SK-N-SH treated with all-trans-retinoic acid at 6 μM for 48 hours (cell line): ENCODE data around the gene PPP4C.

Experiments used
- ATAC-seq: fragments of 200-7000 bp; cut with Tn5 transposase; 3 replicates; pipeline ENCODE4 v1.9.1; 2020; ENCODE audit warnings: mild to moderate bottlenecking, moderate library complexity
- ARNTL ChIP-seq: fragments of 450-650 bp; formaldehyde crosslinking; IDR thresholded peaks from 2 replicates; pipeline ENCODE4 v1.5.0; 2020; ENCODE audit warnings: low read depth, mild to moderate bottlenecking, moderate library complexity, borderline replicate concordance
- BACH2 ChIP-seq: fragments of 250-450 bp; sonication (Bioruptor Pico); IDR thresholded peaks from 2 replicates; pipeline ENCODE4 v1.9.0; 2021; ENCODE audit warnings: mild to moderate bottlenecking, borderline replicate concordance
- CSDC2 ChIP-seq: fragments of 250-450 bp; sonication (Bioruptor Pico); IDR thresholded peaks from 2 replicates; pipeline ENCODE4 v1.5.0; 2020; ENCODE audit warnings: mild to moderate bottlenecking, moderate library complexity
- ESRRG ChIP-seq: fragments of 250-450 bp; sonication (Bioruptor Pico); IDR thresholded peaks from 2 replicates; pipeline ENCODE4 v1.6.1; 2021; ENCODE audit warnings: mild to moderate bottlenecking
- GLIS3 ChIP-seq: fragments of 250-450 bp; sonication (Bioruptor Pico); IDR thresholded peaks from 2 replicates; pipeline ENCODE4 v1.5.0; 2020; ENCODE audit warnings: mild to moderate bottlenecking, moderate library complexity
- ISL1 ChIP-seq: fragments of 250-450 bp; sonication (Bioruptor Pico); IDR thresholded peaks from 2 replicates; pipeline ENCODE4 v2.1.2; 2022; ENCODE audit warnings: mild to moderate bottlenecking, moderate library complexity
- OSR1 ChIP-seq: fragments of 250-450 bp; sonication (Bioruptor Pico); IDR thresholded peaks from 2 replicates; pipeline ENCODE4 v1.8.0; 2022; ENCODE audit warnings: moderate library complexity, mild to moderate bottlenecking, inconsistent platforms
- PATZ1 ChIP-seq: fragments of 250-450 bp; sonication (Bioruptor Pico); IDR thresholded peaks from 2 replicates; pipeline ENCODE4 v1.8.0; 2020; ENCODE audit warnings: mild to moderate bottlenecking, moderate library complexity, borderline replicate concordance
- POU6F1 ChIP-seq: fragments of 250-450 bp; sonication (Bioruptor Pico); IDR thresholded peaks from 2 replicates; pipeline ENCODE4 v1.8.0; 2021; ENCODE audit warnings: low read depth, mild to moderate bottlenecking, moderate library complexity, borderline replicate concordance
- PPARA ChIP-seq: fragments of 250-450 bp; sonication (Bioruptor Pico); IDR thresholded peaks from 2 replicates; pipeline ENCODE4 v1.5.0; 2020; ENCODE audit warnings: mild to moderate bottlenecking, borderline replicate concordance
- RARB ChIP-seq: fragments of 250-450 bp; sonication (Bioruptor Pico); IDR thresholded peaks from 2 replicates; pipeline ENCODE4 v1.8.0; 2021; ENCODE audit warnings: mild to moderate bottlenecking, moderate library complexity
- SNAI2 ChIP-seq: fragments of 250-450 bp; sonication (Bioruptor Pico); IDR thresholded peaks from 2 replicates; pipeline ENCODE4 v1.5.0; 2020; ENCODE audit warnings: mild to moderate bottlenecking, moderate library complexity
- TCF4 ChIP-seq: fragments of 250-450 bp; sonication (Bioruptor Pico); IDR thresholded peaks from 2 replicates; pipeline ENCODE4 v1.8.0; 2021; ENCODE audit warnings: mild to moderate bottlenecking, moderate library complexity, borderline replicate concordance
- TOX ChIP-seq: fragments of 250-450 bp; sonication (Bioruptor Pico); IDR thresholded peaks from 2 replicates; pipeline ENCODE4 v1.8.0; 2021; ENCODE audit warnings: mild to moderate bottlenecking, moderate library complexity, borderline replicate concordance
- ZC3H10 ChIP-seq: fragments of 250-450 bp; sonication (Bioruptor Pico); IDR thresholded peaks from 2 replicates; pipeline ENCODE4 v1.5.1; 2021; ENCODE audit warnings: mild to moderate bottlenecking, moderate library complexity
- ZFP30 ChIP-seq: fragments of 450-650 bp; formaldehyde crosslinking; IDR thresholded peaks from 2 replicates; pipeline ENCODE4 v1.5.0; 2022; ENCODE audit warnings: mild to moderate bottlenecking, moderate library complexity
- ZNF565 ChIP-seq: fragments of 450-650 bp; formaldehyde crosslinking; conservative IDR thresholded peaks from 2 replicates; pipeline ENCODE4 v1.5.0; 2020; ENCODE audit warnings: low read depth, mild to moderate bottlenecking, moderate library complexity
- ZNF70 ChIP-seq: fragments of 450-650 bp; formaldehyde crosslinking; IDR thresholded peaks from 2 replicates; pipeline ENCODE4 v1.5.0; 2020; ENCODE audit warnings: mild to moderate bottlenecking, moderate library complexity
- ZNF8 ChIP-seq: fragments of 450-650 bp; formaldehyde crosslinking; IDR thresholded peaks from 2 replicates; pipeline ENCODE4 v1.5.0; 2020; ENCODE audit warnings: mild to moderate bottlenecking, moderate library complexity
- TF ChIP-seq, protein P1 (sequence below): fragments of 250-450 bp; sonication (Bioruptor Pico); IDR thresholded peaks from 2 replicates; pipeline ENCODE4 v1.5.1; 2020; ENCODE audit warnings: low read depth, mild to moderate bottlenecking, moderate library complexity
- TF ChIP-seq, protein P2 (sequence below): fragments of 250-450 bp; sonication (Bioruptor Pico); IDR thresholded peaks from 2 replicates; pipeline ENCODE4 v1.5.1; 2021; ENCODE audit warnings: mild to moderate bottlenecking, moderate library complexity

PPP4C gene

GRCh38 chr16:30095166-30096078 is 19.6 kb downstream of the PPP4C start:
- TF ChIP-seq ARNTL (CRISPR knock-in tag) (no peak), ZFP30 (CRISPR knock-in tag) (no peak), ZNF70 (no peak), ZNF565 (CRISPR knock-in tag) (no peak), TOX (CRISPR knock-in tag) (no peak)
- ATAC-seq, result no peak

- TF ChIP-seq ZC3H10 (CRISPR knock-in tag), result no peak
- TF ChIP-seq TOX (CRISPR knock-in tag), result no peak
- TF ChIP-seq, protein P1, sequence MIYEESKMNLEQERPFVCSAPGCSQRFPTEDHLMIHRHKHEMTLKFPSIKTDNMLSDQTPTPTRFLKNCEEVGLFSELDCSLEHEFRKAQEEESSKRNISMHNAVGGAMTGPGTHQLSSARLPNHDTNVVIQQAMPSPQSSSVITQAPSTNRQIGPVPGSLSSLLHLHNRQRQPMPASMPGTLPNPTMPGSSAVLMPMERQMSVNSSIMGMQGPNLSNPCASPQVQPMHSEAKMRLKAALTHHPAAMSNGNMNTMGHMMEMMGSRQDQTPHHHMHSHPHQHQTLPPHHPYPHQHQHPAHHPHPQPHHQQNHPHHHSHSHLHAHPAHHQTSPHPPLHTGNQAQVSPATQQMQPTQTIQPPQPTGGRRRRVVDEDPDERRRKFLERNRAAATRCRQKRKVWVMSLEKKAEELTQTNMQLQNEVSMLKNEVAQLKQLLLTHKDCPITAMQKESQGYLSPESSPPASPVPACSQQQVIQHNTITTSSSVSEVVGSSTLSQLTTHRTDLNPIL (CRISPR knock-in tag), result no peak
- TF ChIP-seq OSR1 (CRISPR knock-in tag), result no peak
- no peak for TF ChIP-seq ARNTL (CRISPR knock-in tag)
- TF ChIP-seq ESRRG, result no peak
- peak; percentile 40 for ATAC-seq
Measured at GRCh38 chr16:30096105-30096861, 20.5 kb downstream of the PPP4C start, which contains the start of gene YPEL3. Gene YPEL3, minus strand, starts transcription at chr16:30096213. Its CDS starts 731 bp downstream, at chr16:30095482.

- ATAC-seq, result no peak
- no peak for TF ChIP-seq OSR1 (CRISPR knock-in tag)
- no peak for TF ChIP-seq ZC3H10 (CRISPR knock-in tag)
- TF ChIP-seq ESRRG, result no peak
- TF ChIP-seq RARB, result no peak
- TF ChIP-seq TOX (CRISPR knock-in tag), result no peak
- no peak for TF ChIP-seq TCF4 (CRISPR knock-in tag)
- TF ChIP-seq, protein P2, sequence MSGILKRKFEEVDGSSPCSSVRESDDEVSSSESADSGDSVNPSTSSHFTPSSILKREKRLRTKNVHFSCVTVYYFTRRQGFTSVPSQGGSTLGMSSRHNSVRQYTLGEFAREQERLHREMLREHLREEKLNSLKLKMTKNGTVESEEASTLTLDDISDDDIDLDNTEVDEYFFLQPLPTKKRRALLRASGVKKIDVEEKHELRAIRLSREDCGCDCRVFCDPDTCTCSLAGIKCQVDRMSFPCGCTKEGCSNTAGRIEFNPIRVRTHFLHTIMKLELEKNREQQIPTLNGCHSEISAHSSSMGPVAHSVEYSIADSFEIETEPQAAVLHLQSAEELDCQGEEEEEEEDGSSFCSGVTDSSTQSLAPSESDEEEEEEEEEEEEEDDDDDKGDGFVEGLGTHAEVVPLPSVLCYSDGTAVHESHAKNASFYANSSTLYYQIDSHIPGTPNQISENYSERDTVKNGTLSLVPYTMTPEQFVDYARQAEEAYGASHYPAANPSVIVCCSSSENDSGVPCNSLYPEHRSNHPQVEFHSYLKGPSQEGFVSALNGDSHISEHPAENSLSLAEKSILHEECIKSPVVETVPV, result no peak
- TF ChIP-seq, protein P1 (CRISPR knock-in tag), result no peak
- no peak for TF ChIP-seq ISL1
- no peak for TF ChIP-seq ARNTL (CRISPR knock-in tag)
- TF ChIP-seq PPARA (CRISPR knock-in tag), result no peak
- TF ChIP-seq POU6F1 (CRISPR knock-in tag), result no peak
- TF ChIP-seq BACH2 (CRISPR knock-in tag), result no peak
- TF ChIP-seq ZNF8 (CRISPR knock-in tag), result no peak
- no peak for TF ChIP-seq ZNF70
- TF ChIP-seq PATZ1 (CRISPR knock-in tag), result no peak
- no peak for TF ChIP-seq SNAI2 (CRISPR knock-in tag)
- no peak for TF ChIP-seq GLIS3 (CRISPR knock-in tag)
- TF ChIP-seq CSDC2 (CRISPR knock-in tag), result no peak
Measured at GRCh38 chr16:30096862-30097563, 21.2 kb downstream of the PPP4C start.
